Measurements from ENCODE around the gene DYRK1B.
"Not testable (repeated sequence)": the region's sequence is repeated elsewhere in the genome, so short reads cannot be mapped to it uniquely, and the experiment has no call there.

The DYRK1B gene

DNA sequence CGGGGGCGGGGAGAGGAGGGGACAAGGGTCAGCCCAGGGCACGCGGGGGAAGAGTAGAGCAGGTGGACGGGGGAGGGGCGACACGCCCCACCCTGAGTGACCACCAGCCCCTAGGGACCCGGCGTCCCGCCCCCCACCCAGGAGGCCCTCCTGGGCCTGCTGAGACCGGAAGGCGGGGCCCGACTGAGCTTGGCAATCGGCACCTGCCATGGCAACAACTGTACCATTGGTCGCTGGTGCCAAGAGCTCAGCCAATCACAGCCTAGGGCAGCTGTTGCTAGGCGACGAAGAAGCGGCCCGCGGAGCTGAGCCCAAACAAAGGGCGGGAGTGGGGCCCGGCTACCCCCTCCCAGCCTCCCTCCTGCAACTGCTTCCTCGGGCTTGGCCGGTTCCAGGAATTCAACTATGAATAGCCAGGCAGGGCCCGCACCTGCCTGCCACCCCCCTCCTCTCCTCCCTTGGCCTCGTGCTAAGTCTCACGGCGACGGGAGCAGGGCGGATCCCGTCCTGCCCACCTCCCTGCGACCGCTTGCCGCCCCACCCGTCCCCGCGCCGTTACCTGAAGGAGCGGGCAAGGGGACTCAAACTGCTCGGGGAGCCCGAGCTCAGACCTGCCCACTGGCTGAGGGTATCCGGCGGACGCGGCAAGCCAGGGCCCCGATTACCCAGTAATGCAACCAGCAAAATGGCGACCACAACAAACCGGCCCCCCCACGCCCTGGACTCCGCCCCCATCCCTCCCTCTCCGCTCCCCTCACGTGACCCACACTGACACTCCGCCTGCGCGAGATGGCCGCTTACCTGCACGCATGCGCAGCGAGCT, at the start of gene DYRK1B:
DYRK1B (minus strand) TSS at position 699 of the 823 bp plus-strand sequence. CDS start 2,295 bp downstream, outside the sequence.
- DNase-seq: peak; percentile 98

DNA sequence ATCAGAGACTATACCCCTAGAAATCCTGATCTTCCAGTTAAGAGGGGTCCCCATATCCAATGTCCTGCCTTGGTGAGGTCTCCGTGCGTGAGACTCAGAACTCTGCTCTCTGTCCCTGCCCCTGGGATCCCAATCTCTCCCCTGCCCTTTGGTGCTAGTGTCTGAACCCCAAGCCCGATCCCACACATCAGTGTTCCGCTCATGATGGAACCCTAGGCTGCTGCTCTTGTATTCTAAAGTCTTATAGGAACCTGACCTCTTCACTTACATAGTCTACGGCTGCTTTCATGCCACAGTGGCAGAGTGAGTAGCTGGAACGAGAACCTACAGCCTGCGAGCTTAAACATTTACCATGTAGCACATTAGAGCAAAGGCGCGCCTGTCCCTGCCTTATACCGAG, 48.7 kb upstream of the DYRK1B start:
- DNase-seq: not testable (repeated sequence)

DNA sequence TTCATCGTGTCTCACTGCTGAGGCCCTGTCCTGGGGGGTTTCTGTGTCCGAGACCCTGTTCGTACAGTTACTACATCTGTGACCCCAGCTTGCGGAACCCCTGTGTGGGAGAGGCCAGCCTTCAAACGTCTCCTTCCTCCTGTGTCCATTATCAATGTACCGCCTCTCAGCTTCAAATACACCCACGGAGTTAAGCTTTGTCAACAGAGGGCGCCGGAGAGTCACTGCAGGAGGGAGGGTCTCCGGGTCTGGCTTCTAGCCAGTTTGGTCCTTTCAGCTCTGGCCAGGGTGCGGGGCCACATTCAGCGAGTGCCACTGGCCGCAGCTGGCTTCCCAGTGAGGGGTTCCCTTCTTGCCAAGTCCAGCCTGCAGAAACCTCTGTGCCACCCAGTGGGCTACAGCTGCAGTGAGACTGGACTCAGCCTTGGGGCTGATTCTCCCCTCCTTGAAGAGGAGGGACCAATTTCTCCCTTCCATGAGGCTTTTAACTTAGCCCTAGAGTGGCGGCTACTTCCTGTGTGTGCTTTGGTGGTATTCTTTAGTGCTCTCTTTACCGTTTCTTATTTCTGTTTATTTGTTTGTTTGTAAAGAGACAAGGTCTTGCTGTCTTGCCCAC, 47.6 kb upstream of the DYRK1B start:
- peak; percentile 85 for DNase-seq

DNA sequence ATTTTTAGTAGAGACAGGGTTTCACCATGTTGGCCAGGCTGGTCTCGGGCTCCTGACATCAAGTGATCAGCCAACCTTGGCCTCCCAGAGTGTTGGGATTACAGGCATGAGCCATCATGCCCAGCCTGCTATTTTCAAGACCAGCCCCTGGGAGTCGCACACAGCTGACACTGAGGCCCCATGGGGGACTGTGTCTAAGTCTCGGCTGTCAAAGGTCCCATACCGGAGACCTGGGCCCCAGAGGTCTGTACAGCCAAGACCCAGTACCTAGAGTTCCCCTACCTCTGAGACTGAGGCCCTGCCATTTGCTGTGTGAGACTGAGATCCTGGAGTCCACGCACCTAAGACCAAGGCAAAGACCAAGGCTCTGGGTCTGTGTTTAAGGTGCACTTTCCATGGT, 46.3 kb upstream of the DYRK1B start:
- DNase-seq: not testable (repeated sequence)

DNA sequence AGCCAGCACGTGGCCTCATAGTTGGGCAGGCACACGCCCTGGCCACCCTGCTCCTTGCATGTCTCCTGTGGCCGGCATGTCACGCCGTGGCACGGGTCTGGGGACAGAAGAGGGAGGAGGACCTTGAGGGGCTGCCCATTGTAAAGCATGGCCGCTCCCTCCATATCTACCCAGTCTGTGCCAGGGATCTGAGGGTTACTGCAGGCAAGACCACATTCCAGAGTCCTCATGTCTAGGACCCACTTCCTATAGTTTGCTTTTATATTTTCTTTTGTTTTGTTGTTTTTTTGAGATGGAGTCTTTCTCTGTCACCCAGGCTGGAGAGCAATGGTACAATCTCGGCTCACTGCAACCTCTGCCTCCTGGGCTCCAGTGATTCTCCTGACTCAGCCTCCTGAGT, 45.8 kb upstream of the DYRK1B start:
- not testable (repeated sequence) for DNase-seq

DNA sequence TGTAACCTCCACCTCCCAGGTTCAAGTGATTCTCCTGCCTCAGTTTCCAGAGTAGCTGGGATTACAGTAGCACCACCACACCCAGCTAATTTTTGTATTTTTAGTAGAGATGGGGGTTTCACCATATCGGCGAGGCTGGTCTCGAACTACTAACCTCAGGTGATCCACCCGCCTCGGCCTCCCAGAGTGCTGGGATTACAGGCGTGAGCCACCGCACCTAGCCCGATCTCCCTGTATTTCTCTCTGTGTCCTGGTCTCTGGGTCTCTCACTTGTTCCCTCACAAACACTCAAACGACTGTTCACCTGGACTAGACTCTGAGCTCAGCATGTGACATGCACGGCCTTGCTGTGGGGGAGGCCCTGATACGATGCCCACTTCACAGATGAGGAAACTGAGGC, 44.9 kb upstream of the DYRK1B start:
- DNase-seq: not testable (repeated sequence)

DNA sequence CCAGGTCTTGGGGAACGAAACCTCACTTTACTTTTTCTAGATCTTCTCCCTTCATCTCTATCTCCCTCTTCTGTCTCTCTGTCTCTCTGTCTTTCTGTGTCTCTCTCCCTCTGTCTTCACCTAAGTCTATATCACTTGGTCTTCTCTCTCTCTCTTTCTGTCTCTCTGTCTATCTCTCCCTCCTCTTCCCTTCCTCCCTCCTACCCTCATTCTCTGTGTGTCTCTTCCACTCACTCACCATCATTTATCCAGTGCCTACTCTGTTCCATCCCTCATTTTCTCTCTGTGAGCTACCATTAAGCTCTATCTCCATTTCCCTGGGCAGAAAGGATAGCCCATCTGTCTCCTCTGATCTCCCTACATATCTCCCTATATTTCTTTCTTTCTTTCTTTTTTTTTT, 44.4 kb upstream of the DYRK1B start:
- DNase-seq: no peak

DNA sequence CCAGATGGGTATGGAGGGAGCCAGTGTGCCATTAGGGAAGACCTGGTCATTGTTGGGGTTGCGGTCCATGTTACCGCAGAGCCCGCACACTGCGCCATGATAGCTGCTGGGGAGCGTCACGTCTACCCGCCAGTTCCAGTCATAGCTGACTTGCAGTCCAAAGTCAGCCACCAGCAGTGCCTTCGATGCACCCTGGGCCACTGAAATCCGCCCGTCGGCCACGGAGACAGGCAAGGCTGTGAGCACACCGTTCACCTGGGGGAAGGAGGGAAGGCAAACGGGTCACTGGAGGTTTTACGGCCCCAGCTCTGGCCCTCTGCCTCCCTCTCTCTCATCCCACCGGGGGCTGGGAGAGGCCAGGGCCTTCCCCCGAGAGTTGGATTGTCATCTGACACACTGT, 44.0 kb upstream of the DYRK1B start:
- not testable (repeated sequence) for DNase-seq

- DNase-seq: peak; percentile 50
These were observed 43.5 kb upstream of the DYRK1B start for GRCh38 chr19:39877488-39877887.

- not testable (repeated sequence) for DNase-seq
These were observed 42.5 kb upstream of the DYRK1B start for GRCh38 chr19:39876486-39876885.

GRCh38 chr19:39875401-39875864, 41.5 kb upstream of the DYRK1B start:
- DNase-seq: not testable (repeated sequence)

- no peak for DNase-seq
These were observed 40.4 kb upstream of the DYRK1B start for GRCh38 chr19:39874404-39874803.

DNA sequence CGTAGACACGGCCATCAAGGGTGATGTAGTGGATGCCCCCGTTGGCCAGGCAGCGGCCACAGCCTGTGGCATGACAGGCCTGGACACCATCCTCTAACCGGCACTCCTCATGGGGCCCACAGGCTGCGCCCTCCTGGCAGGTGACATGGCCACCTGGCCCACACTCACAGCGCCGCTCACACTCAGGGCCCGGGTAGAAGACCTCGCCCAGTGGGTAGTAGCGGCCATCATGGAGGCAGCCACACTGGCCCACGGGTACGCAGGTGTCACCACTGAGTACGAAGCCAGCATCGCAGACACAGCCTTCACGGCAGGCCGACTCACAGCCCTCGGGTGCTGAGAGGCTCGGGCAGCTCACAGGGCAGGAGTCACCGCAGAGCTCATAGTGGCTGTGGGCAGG, 39.4 kb upstream of the DYRK1B start:
- no peak for DNase-seq

GRCh38 chr19:39871886-39872866, 38.2 kb upstream of the DYRK1B start:
- peak; percentile 52 for DNase-seq

GRCh38 chr19:39871362-39871761, 37.4 kb upstream of the DYRK1B start:
- no peak for DNase-seq

DNA sequence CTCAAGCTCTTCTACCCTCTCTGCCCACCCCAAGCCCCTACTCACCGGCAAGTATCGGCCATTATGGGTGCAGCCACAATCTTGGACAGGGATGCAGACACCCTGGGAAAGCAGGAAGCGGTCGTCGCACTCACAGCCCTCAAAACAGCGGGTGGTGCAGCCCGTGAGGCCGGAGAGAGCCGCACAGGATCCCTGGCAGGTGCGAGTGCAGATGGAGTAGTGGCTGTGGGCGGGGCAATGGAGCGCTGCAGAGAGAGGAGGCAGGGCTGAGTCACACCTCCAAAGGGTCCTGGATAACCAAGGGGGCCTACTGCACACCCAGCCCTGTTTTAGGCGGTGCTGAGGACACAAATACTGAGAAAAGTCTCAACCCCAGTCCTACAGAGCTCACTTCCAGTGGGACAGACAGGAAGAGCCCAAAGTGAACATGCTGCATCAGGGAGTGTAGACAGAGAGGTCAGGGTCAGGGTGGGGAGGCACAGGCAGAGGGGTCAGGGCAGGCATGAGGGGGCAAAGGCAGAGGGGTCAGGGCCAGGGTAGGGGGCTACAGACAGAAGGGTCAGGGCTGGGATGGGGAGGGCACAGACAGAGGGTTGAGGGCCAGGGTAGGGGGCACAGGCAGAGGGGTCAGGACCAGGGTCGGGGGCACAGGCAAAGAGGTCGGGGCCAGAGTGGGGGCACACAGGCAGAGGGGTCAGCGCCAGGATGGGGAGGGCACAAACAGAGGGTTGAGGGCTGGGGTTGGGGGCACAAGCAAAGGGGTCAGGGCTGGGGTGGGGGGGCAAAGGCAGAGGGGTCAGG, 36.4 kb upstream of the DYRK1B start:
- peak; percentile 61 for DNase-seq

DNA sequence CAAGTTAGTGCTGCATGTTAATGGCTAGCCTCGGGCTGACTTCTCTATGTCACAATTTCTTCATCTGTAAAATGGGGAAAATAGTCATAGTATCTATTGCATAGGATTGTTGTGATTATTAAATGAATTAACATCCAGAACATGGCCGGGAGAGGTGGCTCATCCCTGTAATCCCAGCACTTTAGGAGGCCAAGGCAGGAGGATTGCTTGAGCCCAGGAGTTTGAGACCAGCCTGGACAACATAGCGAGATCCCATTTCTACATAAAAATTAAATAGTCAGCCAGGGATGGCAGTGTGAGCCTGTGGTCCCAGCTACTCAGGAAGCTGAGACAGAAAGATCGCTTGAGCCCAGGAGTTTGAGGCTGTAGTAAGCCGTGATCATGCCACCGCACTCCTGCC, 34.0 kb upstream of the DYRK1B start:
- DNase-seq: no peak

GRCh38 chr19:39867133-39867532, 33.2 kb upstream of the DYRK1B start:
- DNase-seq: no peak

DNA sequence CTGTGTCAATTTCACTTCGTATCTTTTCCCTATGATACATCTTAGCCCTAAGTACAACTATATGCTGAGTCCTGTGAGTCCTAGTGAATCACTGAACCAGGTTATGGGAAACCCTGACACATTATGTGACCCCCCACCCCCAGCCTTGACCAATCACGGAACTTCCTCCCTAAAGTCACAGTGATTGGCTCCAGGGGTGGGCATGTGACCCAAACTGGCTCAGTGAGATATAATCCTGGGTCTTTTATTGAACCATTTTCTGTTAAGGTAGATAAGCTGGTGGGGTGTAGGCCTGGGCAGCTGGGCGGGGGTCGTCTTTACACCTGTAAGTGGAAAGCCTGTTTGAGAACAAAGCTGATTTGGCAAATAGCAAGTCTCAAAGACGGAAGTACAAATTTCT, 32.0 kb upstream of the DYRK1B start:
- no peak for DNase-seq

- DNase-seq: no peak
These were observed 31.2 kb upstream of the DYRK1B start for GRCh38 chr19:39865186-39865585.

GRCh38 chr19:39864118-39864517, 30.2 kb upstream of the DYRK1B start:
- DNase-seq: no peak

GRCh38 chr19:39858541-39858940, 24.6 kb upstream of the DYRK1B start:
- DNase-seq: no peak

All from islet precursor cell (in vitro differentiated cells).